ENCODE results near the gene IGFBP7. TPM values are rescaled to one million over a fixed set of nuclear protein-coding genes. Genes with fewer than 3 reads are reported as not detected.

Gene IGFBP7
- total and polyA plus RNA-seq, 4 donors = 2,521 to 5,050 (median 2,800) TPM

DNA sequence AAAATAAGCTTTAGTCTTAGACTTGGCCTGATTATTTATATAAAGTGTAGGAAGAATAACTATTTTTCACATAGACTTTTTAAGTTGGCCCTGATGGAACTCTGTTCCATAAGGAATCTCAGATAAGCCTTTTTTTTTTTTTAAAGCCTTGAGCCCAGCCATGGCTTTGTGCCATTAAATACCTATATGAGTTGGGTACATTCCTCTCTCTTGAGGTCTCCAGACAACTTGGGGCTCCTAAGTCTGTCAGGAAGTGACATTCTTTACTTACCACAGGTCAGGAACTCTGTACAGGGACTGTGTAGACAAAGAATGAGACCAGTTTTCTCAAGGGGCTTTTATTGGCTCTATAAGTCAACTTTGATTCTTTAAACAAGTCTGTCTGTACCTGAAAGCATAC, 27.1 kb upstream of the IGFBP7 start:
- Histone ChIP-seq H3K36me3 (ENCODE audit: control insufficient read depth in 1 of 2, insufficient read depth in 2 of 2, low read length in 1 of 2) (no peaks in the 10 kb centered on the region), H3K4me3 (ENCODE audit: low read length in 2 of 2) (no peak overlapping the region), H3K4me1 (ENCODE audit: control insufficient read depth in 1 of 2, insufficient read depth in 2 of 2, low read length in 2 of 2) (peaks cover 0 to 6% of the 10 kb centered on the region in 2 donors), H3K27ac (ENCODE audit: low read depth in 1 of 2, low read length in 2 of 2) (no peak overlapping the region), H3K9me3 (ENCODE audit: control insufficient read depth, low read length) (no peaks in the 10 kb centered on the region), H3K27me3 (ENCODE audit: control insufficient read depth in 1 of 2, insufficient read depth in 2 of 2, low read length in 1 of 2) (no peaks in the 10 kb centered on the region)
- intact Hi-C loops (cut with DNase I) = no loop called here
- ATAC-seq (ENCODE audit: low FRiP score) (no peak), DNase-seq (no peak)

DNA sequence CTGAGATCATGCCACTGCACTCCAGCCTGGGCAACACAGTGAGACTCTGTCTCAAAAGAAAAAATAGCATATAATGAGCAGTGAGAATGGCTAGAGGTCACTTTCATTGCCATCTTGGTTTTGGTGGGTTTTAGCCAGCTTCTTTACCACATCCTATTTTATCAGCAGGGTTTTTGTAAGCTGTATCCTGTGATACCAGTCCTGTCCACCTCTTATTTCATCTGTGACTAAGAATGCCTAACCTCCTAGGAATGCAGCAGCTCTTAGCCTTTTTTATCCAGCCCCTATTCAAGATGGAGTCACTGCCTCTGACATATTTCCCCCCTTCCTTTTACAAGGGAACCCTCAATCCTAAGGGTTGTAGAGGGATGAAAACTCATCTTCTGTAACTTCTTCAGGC, 26.1 kb upstream of the IGFBP7 start:
- intact Hi-C loops (cut with DNase I) = no loop called here

DNA sequence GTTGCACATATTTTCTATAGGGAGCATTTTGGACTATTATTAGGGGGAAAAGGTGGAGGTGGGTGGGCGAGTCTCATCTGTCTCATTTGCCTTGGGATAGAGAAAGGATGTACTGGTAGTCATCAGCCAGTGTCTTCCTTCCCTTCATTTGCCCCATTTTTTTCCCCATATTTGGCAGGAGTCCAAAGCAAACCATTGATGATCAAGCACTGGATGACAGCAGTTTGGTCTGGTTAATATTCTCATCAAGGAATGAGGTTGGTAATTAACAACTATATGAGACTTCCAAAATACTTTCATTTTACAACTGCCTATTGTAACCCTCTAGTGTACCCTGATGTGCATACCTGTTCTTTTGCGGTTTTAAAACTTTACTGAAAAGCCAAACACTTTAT, 22.6 kb upstream of the IGFBP7 start:
- intact Hi-C loops (cut with DNase I) = no loop called here
- H3K36me3 ChIP-seq (ENCODE audit: control insufficient read depth in 1 of 2, insufficient read depth in 2 of 2, low read length in 1 of 2) = no peaks in the 10 kb centered on the region
- peaks cover 0 to 2% of the 10 kb centered on the region in 2 donors for H3K4me1 ChIP-seq (ENCODE audit: control insufficient read depth in 1 of 2, insufficient read depth in 2 of 2, low read length in 2 of 2)
- H3K27me3 ChIP-seq (ENCODE audit: control insufficient read depth in 1 of 2, insufficient read depth in 2 of 2, low read length in 1 of 2) = no peaks in the 10 kb centered on the region
- WGBS, 2 donors = 50 to 93% methylated on average over 2 of the region's 2 CpGs
- H3K27ac ChIP-seq (ENCODE audit: low read depth in 1 of 2, low read length in 2 of 2) = no peak overlapping the region
- no peaks in the 10 kb centered on the region for H3K9me3 ChIP-seq (ENCODE audit: control insufficient read depth, low read length)
- no peak overlapping the region for H3K4me3 ChIP-seq (ENCODE audit: low read length in 2 of 2)
- ATAC-seq (ENCODE audit: low FRiP score) = no peak
- DNase-seq = no peak

More for the DNA sequence above, 26.1 kb upstream of the IGFBP7 start:
- H3K36me3 ChIP-seq (ENCODE audit: control insufficient read depth in 1 of 2, insufficient read depth in 2 of 2, low read length in 1 of 2) = no peaks in the 10 kb centered on the region
- H3K4me3 ChIP-seq (ENCODE audit: low read length in 2 of 2) = no peak overlapping the region
- DNase-seq = no peak
- H3K27me3 ChIP-seq (ENCODE audit: control insufficient read depth in 1 of 2, insufficient read depth in 2 of 2, low read length in 1 of 2) = no peaks in the 10 kb centered on the region
- ATAC-seq (ENCODE audit: low FRiP score) = no peak
- H3K4me1 ChIP-seq (ENCODE audit: control insufficient read depth in 1 of 2, insufficient read depth in 2 of 2, low read length in 2 of 2) = peaks cover 0 to 6% of the 10 kb centered on the region in 2 donors
- no peak overlapping the region for H3K27ac ChIP-seq (ENCODE audit: low read depth in 1 of 2, low read length in 2 of 2)
- no peaks in the 10 kb centered on the region for H3K9me3 ChIP-seq (ENCODE audit: control insufficient read depth, low read length)

DNA sequence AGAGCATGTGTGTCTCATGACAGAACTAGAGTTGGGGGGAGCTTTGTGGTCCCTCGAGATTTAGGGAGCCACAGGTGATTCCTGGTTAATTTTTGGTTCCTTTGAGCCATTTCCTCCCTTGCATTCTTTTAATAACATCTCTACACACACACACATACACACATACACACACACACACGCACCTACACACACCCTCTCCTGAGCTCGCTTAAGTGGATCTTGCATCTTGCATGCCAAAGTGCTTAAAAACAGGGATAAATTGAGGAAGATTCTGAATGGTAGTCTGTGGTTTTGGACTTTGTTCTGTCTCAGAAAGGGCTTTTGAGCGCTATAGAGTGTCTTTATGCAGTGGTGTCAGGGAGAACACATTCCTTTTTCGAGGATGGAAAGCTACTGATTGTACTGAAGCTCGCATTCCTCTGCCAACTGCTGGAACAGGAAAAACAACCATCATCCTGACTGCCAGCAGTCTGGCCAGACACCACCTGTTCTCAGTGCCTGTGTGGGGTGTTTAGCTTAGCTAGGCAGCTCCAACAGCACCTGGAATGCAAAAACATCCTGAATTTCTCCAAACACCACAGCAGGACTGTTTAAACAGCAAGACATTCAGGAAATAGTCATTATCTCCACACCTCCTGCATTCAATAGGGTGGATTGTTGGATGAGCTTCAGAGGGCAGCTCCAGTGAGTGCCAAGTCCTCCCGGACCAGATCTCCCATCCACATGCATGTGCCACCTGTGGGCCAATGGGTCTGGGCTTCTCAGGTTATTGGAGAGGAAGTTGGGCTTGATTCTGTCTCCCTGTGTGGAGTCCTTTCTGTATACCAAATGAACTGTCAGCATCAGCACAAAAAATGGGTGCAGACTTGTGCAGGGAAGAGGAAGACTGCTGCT, 21.9 kb upstream of the IGFBP7 start:
- intact Hi-C loops (cut with DNase I) = no loop called here
- 51 to 53% methylated on average over 7 of the region's 7 CpGs for WGBS, 2 donors
- Histone ChIP-seq H3K27ac (ENCODE audit: low read depth in 1 of 2, low read length in 2 of 2) (peak overlapping the region in 1 of 2 donors; percentile 34), H3K27me3 (ENCODE audit: control insufficient read depth in 1 of 2, insufficient read depth in 2 of 2, low read length in 1 of 2) (no peaks in the 10 kb centered on the region), H3K4me3 (ENCODE audit: low read length in 2 of 2) (no peak overlapping the region), H3K9me3 (ENCODE audit: control insufficient read depth, low read length) (no peaks in the 10 kb centered on the region), H3K36me3 (ENCODE audit: control insufficient read depth in 1 of 2, insufficient read depth in 2 of 2, low read length in 1 of 2) (no peaks in the 10 kb centered on the region), H3K4me1 (ENCODE audit: control insufficient read depth in 1 of 2, insufficient read depth in 2 of 2, low read length in 2 of 2) (peaks cover 0 to 2% of the 10 kb centered on the region in 2 donors)
- DNase-seq (no peak), ATAC-seq (ENCODE audit: low FRiP score) (peak; percentile 50)

DNA sequence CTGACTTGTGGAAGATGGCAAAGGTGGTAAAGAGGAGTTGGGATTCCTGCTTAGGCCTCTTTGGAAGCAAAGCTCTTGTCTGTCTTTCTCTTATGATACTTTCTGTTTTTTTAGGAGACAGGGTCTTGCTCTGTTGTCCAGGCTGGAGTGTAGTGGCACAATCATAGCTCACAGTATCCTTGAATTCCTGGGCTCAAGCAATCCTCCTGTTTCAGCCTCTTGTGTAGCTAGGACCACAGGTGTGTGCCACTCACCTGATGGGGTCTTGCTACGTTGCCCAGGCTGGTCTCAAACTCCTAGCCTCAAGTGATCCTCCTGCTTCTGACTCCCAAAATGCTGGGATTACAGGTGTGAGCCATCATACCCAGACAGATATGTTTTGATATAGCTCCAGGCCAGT, 19.3 kb upstream of the IGFBP7 start:
- no peak overlapping the region for H3K4me3 ChIP-seq (ENCODE audit: low read length in 2 of 2)
- no peak overlapping the region for H3K27ac ChIP-seq (ENCODE audit: low read depth in 1 of 2, low read length in 2 of 2)
- H3K27me3 ChIP-seq (ENCODE audit: control insufficient read depth in 1 of 2, insufficient read depth in 2 of 2, low read length in 1 of 2) = no peaks in the 10 kb centered on the region
- ATAC-seq (ENCODE audit: low FRiP score) (no peak), DNase-seq (no peak)
- intact Hi-C loops (cut with DNase I) = no loop called here
- WGBS, 2 donors = 93 to 100% methylated on average over 1 of the region's 1 CpG
- no peaks in the 10 kb centered on the region for H3K9me3 ChIP-seq (ENCODE audit: control insufficient read depth, low read length)
- peaks cover 0 to 2% of the 10 kb centered on the region in 2 donors for H3K4me1 ChIP-seq (ENCODE audit: control insufficient read depth in 1 of 2, insufficient read depth in 2 of 2, low read length in 2 of 2)
- H3K36me3 ChIP-seq (ENCODE audit: control insufficient read depth in 1 of 2, insufficient read depth in 2 of 2, low read length in 1 of 2) = no peaks in the 10 kb centered on the region

DNA sequence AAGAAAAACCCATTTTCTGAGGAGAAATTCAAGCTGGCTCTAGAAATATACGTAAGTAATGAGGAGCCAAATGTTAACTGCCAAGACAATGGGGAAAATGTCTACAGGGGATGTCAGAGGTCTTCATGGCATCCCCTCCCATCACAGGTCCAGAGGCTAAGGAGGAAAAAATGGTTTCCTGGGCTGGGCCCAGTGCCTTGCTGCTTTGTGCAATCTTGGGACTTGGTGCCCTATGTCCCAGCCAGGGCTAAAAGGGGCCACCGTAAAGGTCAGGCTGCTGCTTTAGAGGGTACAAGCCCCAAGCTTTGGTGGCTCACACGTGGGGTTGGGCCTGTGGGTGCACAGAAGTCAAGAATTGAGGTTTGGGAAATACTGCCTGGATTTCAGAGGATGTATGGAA, 17.2 kb upstream of the IGFBP7 start:
- intact Hi-C loops (cut with DNase I) = no loop called here
- Histone ChIP-seq H3K27me3 (ENCODE audit: control insufficient read depth in 1 of 2, insufficient read depth in 2 of 2, low read length in 1 of 2) (no peaks in the 10 kb centered on the region), H3K36me3 (ENCODE audit: control insufficient read depth in 1 of 2, insufficient read depth in 2 of 2, low read length in 1 of 2) (no peaks in the 10 kb centered on the region), H3K9me3 (ENCODE audit: control insufficient read depth, low read length) (peaks cover 2% of the 10 kb centered on the region), H3K4me3 (ENCODE audit: low read length in 2 of 2) (no peak overlapping the region), H3K27ac (ENCODE audit: low read depth in 1 of 2, low read length in 2 of 2) (no peak overlapping the region), H3K4me1 (ENCODE audit: control insufficient read depth in 1 of 2, insufficient read depth in 2 of 2, low read length in 2 of 2) (no peaks in the 10 kb centered on the region)
- no peak for ATAC-seq (ENCODE audit: low FRiP score)
- no peak for DNase-seq
- 78 to 84% methylated on average over 3 of the region's 3 CpGs for WGBS, 2 donors

DNA sequence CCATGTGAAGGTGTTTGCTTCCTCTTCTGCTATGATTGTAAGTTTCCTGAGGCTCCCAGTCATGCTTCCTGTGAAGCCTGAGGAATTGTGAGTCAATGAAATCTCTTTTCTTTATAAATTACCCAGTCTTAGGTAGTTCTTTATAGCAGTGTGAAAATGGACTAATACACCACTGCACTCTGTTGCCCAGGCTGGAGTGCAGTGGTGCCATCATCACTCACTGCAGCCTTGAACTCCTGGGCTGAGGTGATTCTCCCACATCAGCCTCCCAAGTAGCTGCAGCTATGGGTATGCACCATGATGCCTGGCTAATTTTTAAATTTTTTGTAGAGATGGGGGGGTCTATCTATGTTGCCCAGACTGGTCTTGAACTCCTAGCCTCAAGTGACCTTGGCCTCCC, 15.8 kb upstream of the IGFBP7 start:
- no peak overlapping the region for H3K4me3 ChIP-seq (ENCODE audit: low read length in 2 of 2)
- intact Hi-C loops (cut with DNase I) = no loop called here
- peaks cover 2% of the 10 kb centered on the region for H3K9me3 ChIP-seq (ENCODE audit: control insufficient read depth, low read length)
- ATAC-seq (ENCODE audit: low FRiP score) = no peak
- H3K4me1 ChIP-seq (ENCODE audit: control insufficient read depth in 1 of 2, insufficient read depth in 2 of 2, low read length in 2 of 2) = no peaks in the 10 kb centered on the region
- no peaks in the 10 kb centered on the region for H3K36me3 ChIP-seq (ENCODE audit: control insufficient read depth in 1 of 2, insufficient read depth in 2 of 2, low read length in 1 of 2)
- no peaks in the 10 kb centered on the region for H3K27me3 ChIP-seq (ENCODE audit: control insufficient read depth in 1 of 2, insufficient read depth in 2 of 2, low read length in 1 of 2)
- DNase-seq = no peak
- no peak overlapping the region for H3K27ac ChIP-seq (ENCODE audit: low read depth in 1 of 2, low read length in 2 of 2)

DNA sequence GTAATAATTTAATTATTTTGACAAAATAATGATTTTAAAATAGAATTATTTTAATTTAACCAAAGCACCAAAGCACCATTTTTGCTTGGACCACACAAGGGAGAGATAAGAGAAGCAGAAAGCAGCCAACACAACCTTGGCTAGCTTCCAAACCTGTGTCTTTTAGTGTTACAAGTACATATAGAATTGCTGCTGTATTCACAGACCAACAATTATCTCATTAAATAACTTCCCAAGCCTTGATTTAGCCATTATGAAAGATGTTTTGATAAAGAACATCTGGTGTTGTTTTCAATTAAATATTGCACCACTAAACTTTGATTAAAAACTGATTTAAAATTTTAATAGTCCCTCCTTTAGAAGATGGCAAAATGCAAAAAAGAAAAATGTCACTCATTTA, 14.0 kb upstream of the IGFBP7 start:
- DNase-seq (no peak), ATAC-seq (ENCODE audit: low FRiP score) (no peak)
- Histone ChIP-seq H3K27me3 (ENCODE audit: control insufficient read depth in 1 of 2, insufficient read depth in 2 of 2, low read length in 1 of 2) (no peaks in the 10 kb centered on the region), H3K9me3 (ENCODE audit: control insufficient read depth, low read length) (peaks cover 2% of the 10 kb centered on the region), H3K27ac (ENCODE audit: low read depth in 1 of 2, low read length in 2 of 2) (no peak overlapping the region), H3K4me3 (ENCODE audit: low read length in 2 of 2) (no peak overlapping the region), H3K4me1 (ENCODE audit: control insufficient read depth in 1 of 2, insufficient read depth in 2 of 2, low read length in 2 of 2) (peaks cover 0 to 8% of the 10 kb centered on the region in 2 donors), H3K36me3 (ENCODE audit: control insufficient read depth in 1 of 2, insufficient read depth in 2 of 2, low read length in 1 of 2) (no peaks in the 10 kb centered on the region)
- intact Hi-C loops (cut with DNase I) = no loop called here

DNA sequence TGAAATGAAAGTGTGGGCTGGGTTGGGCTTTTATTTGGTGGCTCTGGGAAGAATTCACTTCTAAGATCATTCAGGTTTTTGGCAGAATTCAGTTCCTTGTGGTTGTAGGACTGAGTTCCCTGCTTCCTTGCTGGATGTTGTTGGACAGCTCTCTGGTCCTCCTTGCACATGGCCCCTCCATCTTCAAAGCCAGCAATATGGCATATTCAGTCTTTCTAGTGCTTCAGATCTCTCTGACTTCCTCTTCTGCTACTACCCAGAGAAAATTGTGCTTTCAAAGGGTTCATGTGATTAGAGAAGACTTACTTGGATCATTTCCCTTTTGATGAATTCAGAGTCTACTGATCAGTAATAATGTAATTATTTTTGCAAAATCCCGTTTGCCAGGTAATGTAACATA, 12.8 kb upstream of the IGFBP7 start:
- H3K27ac ChIP-seq (ENCODE audit: low read depth in 1 of 2, low read length in 2 of 2) = no peak overlapping the region
- H3K9me3 ChIP-seq (ENCODE audit: control insufficient read depth, low read length) = peaks cover 2% of the 10 kb centered on the region
- no peak for DNase-seq
- H3K27me3 ChIP-seq (ENCODE audit: control insufficient read depth in 1 of 2, insufficient read depth in 2 of 2, low read length in 1 of 2) = no peaks in the 10 kb centered on the region
- no peak overlapping the region for H3K4me3 ChIP-seq (ENCODE audit: low read length in 2 of 2)
- H3K4me1 ChIP-seq (ENCODE audit: control insufficient read depth in 1 of 2, insufficient read depth in 2 of 2, low read length in 2 of 2) = peaks cover 0 to 11% of the 10 kb centered on the region in 2 donors
- intact Hi-C loops (cut with DNase I) = no loop called here
- 86 to 90% methylated on average over 1 of the region's 1 CpG for WGBS, 2 donors
- no peaks in the 10 kb centered on the region for H3K36me3 ChIP-seq (ENCODE audit: control insufficient read depth in 1 of 2, insufficient read depth in 2 of 2, low read length in 1 of 2)
- ATAC-seq (ENCODE audit: low FRiP score) = no peak

Data from aorta (tissue), 5 donors.